ENCODE results near the gene RRN3. TPM values are rescaled to one million over a fixed set of nuclear protein-coding genes. Genes with fewer than 3 reads are reported as not detected.
"Not testable (repeated sequence)": the region's sequence is repeated elsewhere in the genome, so short reads cannot be mapped to it uniquely, and the experiment has no call there.

The RRN3 gene
- total RNA-seq, 2 experiments from 2014 or later, result 38.4 to 42.9 TPM

GRCh38 chr16:15141586-15141985 lies 47.5 kb upstream of the RRN3 start:
- no peak overlapping the region for H3K27ac ChIP-seq (ENCODE audit: low read depth in 1 of 2, low read length in 2 of 2)
- Mint-ChIP-seq H3K36me3 (ENCODE audit: low read depth) (no peaks in the 10 kb centered on the region), H3K9me3 (no peaks in the 10 kb centered on the region), H3K27ac (no peak overlapping the region), H3K4me1 (ENCODE audit: low read depth) (no peaks in the 10 kb centered on the region), H3K27me3 (no peaks in the 10 kb centered on the region), H3K4me3 (no peak overlapping the region)
- no peak overlapping the region for H3K4me3 ChIP-seq (ENCODE audit: low read length)
- no peak for TF ChIP-seq CTCF (IDR thresholded peaks at IDR 0.05)
- DNase-seq (no peak), ATAC-seq (ENCODE audit: poor library complexity) (no peak)
- POLR2A ChIA-PET, result no interaction called here
- H3K9me3 ChIP-seq (ENCODE audit: control insufficient read depth in 1 of 2, insufficient read depth in 1 of 2, low read length in 2 of 2), result no peaks in the 10 kb centered on the region
- intact Hi-C loops (cut with DNase I, micrococcal nuclease), result no loop called here
- CTCF ChIA-PET, result no interaction called here
- no peaks in the 10 kb centered on the region for H3K27me3 ChIP-seq (ENCODE audit: control insufficient read depth in 1 of 2, insufficient read depth in 2 of 2, low read length in 2 of 2)
- H3K4me1 ChIP-seq (ENCODE audit: insufficient read depth, low read length), result peaks cover 3% of the 10 kb centered on the region
- no peaks in the 10 kb centered on the region for H3K36me3 ChIP-seq (ENCODE audit: insufficient read depth, low read length)

GRCh38 chr16:15140444-15141365 lies 46.6 kb upstream of the RRN3 start:
- DNase-seq, result peak in 1 of 14 experiments; percentile 13

GRCh38 chr16:15137514-15137913 lies 43.4 kb upstream of the RRN3 start:
- H3K4me1 ChIP-seq (ENCODE audit: insufficient read depth, low read length); intact Hi-C loops (cut with DNase I, micrococcal nuclease): not testable (repeated sequence)

More at GRCh38 chr16:15140444-15141365, 46.6 kb upstream of the RRN3 start:
- H3K36me3 Mint-ChIP-seq (ENCODE audit: low read depth); H3K9me3 ChIP-seq (ENCODE audit: control insufficient read depth in 1 of 2, insufficient read depth in 1 of 2, low read length in 2 of 2); H3K27me3 Mint-ChIP-seq; H3K9me3 Mint-ChIP-seq; H3K4me3 Mint-ChIP-seq; H3K4me3 ChIP-seq (ENCODE audit: low read length); H3K27ac Mint-ChIP-seq; H3K27me3 ChIP-seq (ENCODE audit: control insufficient read depth in 1 of 2, insufficient read depth in 2 of 2, low read length in 2 of 2); ATAC-seq (ENCODE audit: poor library complexity); H3K4me1 Mint-ChIP-seq (ENCODE audit: low read depth); CTCF ChIA-PET; H3K36me3 ChIP-seq (ENCODE audit: insufficient read depth, low read length); H3K4me1 ChIP-seq (ENCODE audit: insufficient read depth, low read length); H3K27ac ChIP-seq (ENCODE audit: low read depth in 1 of 2, low read length in 2 of 2); intact Hi-C loops (cut with DNase I, micrococcal nuclease); POLR2A ChIA-PET: not testable (repeated sequence)

GRCh38 chr16:15135483-15136360 lies 41.6 kb upstream of the RRN3 start:
- intact Hi-C loops (cut with DNase I, micrococcal nuclease); H3K27me3 Mint-ChIP-seq; H3K27me3 ChIP-seq (ENCODE audit: control insufficient read depth in 1 of 2, insufficient read depth in 2 of 2, low read length in 2 of 2); H3K36me3 ChIP-seq (ENCODE audit: insufficient read depth, low read length); H3K27ac Mint-ChIP-seq; H3K9me3 Mint-ChIP-seq; H3K9me3 ChIP-seq (ENCODE audit: control insufficient read depth in 1 of 2, insufficient read depth in 1 of 2, low read length in 2 of 2); CTCF ChIA-PET; ATAC-seq (ENCODE audit: poor library complexity); POLR2A ChIA-PET; H3K4me3 Mint-ChIP-seq; H3K4me1 Mint-ChIP-seq (ENCODE audit: low read depth); H3K4me1 ChIP-seq (ENCODE audit: insufficient read depth, low read length); H3K36me3 Mint-ChIP-seq (ENCODE audit: low read depth); H3K27ac ChIP-seq (ENCODE audit: low read depth in 1 of 2, low read length in 2 of 2); H3K4me3 ChIP-seq (ENCODE audit: low read length): not testable (repeated sequence)
- DNase-seq, result peak in 1 of 14 experiments; percentile 3

More at GRCh38 chr16:15137514-15137913, 43.4 kb upstream of the RRN3 start:
- H3K4me3 Mint-ChIP-seq; H3K4me1 Mint-ChIP-seq (ENCODE audit: low read depth); H3K36me3 Mint-ChIP-seq (ENCODE audit: low read depth); DNase-seq; CTCF ChIA-PET; POLR2A ChIA-PET; H3K27me3 Mint-ChIP-seq; H3K9me3 Mint-ChIP-seq; ATAC-seq (ENCODE audit: poor library complexity); H3K27ac Mint-ChIP-seq; H3K9me3 ChIP-seq (ENCODE audit: control insufficient read depth in 1 of 2, insufficient read depth in 1 of 2, low read length in 2 of 2); H3K27ac ChIP-seq (ENCODE audit: low read depth in 1 of 2, low read length in 2 of 2); H3K4me3 ChIP-seq (ENCODE audit: low read length); H3K27me3 ChIP-seq (ENCODE audit: control insufficient read depth in 1 of 2, insufficient read depth in 2 of 2, low read length in 2 of 2); H3K36me3 ChIP-seq (ENCODE audit: insufficient read depth, low read length): not testable (repeated sequence)

GRCh38 chr16:15134752-15135482 lies 40.8 kb upstream of the RRN3 start:
- H3K36me3 ChIP-seq (ENCODE audit: insufficient read depth, low read length); CTCF ChIA-PET; intact Hi-C loops (cut with DNase I, micrococcal nuclease); H3K36me3 Mint-ChIP-seq (ENCODE audit: low read depth); H3K27ac ChIP-seq (ENCODE audit: low read depth in 1 of 2, low read length in 2 of 2); H3K27ac Mint-ChIP-seq; H3K9me3 Mint-ChIP-seq; DNase-seq; H3K4me3 Mint-ChIP-seq; H3K27me3 Mint-ChIP-seq; H3K9me3 ChIP-seq (ENCODE audit: control insufficient read depth in 1 of 2, insufficient read depth in 1 of 2, low read length in 2 of 2); H3K27me3 ChIP-seq (ENCODE audit: control insufficient read depth in 1 of 2, insufficient read depth in 2 of 2, low read length in 2 of 2); H3K4me3 ChIP-seq (ENCODE audit: low read length); H3K4me1 ChIP-seq (ENCODE audit: insufficient read depth, low read length); ATAC-seq (ENCODE audit: poor library complexity); POLR2A ChIA-PET; H3K4me1 Mint-ChIP-seq (ENCODE audit: low read depth): not testable (repeated sequence)

- POLR2A ChIA-PET; H3K4me1 Mint-ChIP-seq (ENCODE audit: low read depth); CTCF ChIA-PET; H3K36me3 ChIP-seq (ENCODE audit: insufficient read depth, low read length); intact Hi-C loops (cut with DNase I, micrococcal nuclease); H3K4me3 ChIP-seq (ENCODE audit: low read length); H3K27me3 Mint-ChIP-seq; H3K4me3 Mint-ChIP-seq; ATAC-seq (ENCODE audit: poor library complexity); H3K9me3 Mint-ChIP-seq; DNase-seq; H3K4me1 ChIP-seq (ENCODE audit: insufficient read depth, low read length); H3K27me3 ChIP-seq (ENCODE audit: control insufficient read depth in 1 of 2, insufficient read depth in 2 of 2, low read length in 2 of 2); H3K27ac Mint-ChIP-seq; H3K27ac ChIP-seq (ENCODE audit: low read depth in 1 of 2, low read length in 2 of 2); H3K9me3 ChIP-seq (ENCODE audit: control insufficient read depth in 1 of 2, insufficient read depth in 1 of 2, low read length in 2 of 2); H3K36me3 Mint-ChIP-seq (ENCODE audit: low read depth): not testable (repeated sequence)
These were observed 39.5 kb upstream of the RRN3 start for GRCh38 chr16:15133554-15133953.

Measured in CD4-positive, alpha-beta T cell (primary cell).